ENCODE measurements around the gene GAS7.
"Not testable (repeated sequence)": the region's sequence is repeated elsewhere in the genome, so short reads cannot be mapped to it uniquely, and the experiment has no call there.

GAS7 gene

DNA sequence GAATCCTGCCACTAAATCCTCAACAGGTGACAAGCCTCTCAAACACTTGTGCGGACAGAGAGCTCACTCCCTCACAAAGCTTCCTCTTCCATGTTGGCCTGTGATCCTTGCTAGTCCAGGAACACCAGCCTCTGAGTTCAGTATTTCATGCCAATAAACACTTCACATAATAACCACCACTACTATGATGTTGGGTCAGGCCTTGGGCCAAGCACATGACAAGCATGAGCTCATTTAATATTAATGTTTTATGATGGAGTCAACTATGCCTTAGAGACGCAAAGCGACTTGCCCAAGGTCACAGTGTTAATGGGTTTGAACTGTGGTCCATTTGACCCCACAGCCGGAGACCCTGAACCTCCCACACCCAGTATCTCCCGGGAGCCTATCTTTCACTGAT lies 129.1 kb downstream of the GAS7 start:
- no peak for DNase-seq

- DNase-seq = no peak
Observed at GRCh38 chr17:10067446-10068143, 130.8 kb downstream of the GAS7 start.

DNA sequence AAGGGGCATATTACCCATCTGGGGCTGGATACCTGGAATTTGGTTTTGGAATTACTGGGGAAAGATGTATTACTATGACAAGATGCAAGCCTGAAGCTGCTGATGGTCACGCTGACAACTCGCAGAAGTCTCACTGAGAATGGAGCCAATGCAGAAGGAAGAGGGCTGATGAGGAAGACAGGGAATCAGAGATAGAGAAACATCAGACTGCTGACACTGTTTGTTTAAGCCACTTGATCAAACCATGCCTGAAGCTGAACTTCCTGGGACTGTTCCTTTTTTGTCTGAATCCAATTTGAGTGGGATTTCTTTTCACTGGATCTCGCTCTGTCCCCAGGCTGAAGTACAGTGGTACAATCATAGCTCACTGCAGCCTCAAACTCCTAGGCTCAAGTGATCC lies 133.9 kb downstream of the GAS7 start:
- DNase-seq = no peak

DNA sequence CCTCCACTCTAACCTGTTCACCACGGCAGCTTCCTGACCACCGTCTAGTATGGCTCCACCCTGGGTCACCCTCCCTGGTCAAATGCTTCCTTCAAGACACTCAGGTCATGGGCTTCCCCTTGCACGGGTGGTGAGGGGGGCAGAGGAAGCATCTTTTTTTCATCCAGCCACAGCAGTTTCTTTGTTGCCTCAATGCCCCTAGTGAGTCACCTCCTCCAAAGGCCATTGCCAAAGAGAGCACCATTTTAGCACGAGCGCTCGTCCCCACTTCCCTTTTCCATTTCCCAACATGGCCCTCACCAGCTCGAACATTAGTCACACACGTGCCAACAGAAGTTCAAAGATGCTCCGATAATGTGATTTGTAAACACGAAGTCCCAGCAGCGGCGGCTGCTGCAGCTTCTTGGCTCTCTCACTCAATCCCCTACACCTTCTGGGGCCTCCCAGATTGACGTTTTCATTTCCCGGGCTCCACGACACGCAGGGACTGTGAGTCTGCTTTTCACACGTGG lies 134.6 kb downstream of the GAS7 start:
- DNase-seq = peak; percentile 26 to 83

DNA sequence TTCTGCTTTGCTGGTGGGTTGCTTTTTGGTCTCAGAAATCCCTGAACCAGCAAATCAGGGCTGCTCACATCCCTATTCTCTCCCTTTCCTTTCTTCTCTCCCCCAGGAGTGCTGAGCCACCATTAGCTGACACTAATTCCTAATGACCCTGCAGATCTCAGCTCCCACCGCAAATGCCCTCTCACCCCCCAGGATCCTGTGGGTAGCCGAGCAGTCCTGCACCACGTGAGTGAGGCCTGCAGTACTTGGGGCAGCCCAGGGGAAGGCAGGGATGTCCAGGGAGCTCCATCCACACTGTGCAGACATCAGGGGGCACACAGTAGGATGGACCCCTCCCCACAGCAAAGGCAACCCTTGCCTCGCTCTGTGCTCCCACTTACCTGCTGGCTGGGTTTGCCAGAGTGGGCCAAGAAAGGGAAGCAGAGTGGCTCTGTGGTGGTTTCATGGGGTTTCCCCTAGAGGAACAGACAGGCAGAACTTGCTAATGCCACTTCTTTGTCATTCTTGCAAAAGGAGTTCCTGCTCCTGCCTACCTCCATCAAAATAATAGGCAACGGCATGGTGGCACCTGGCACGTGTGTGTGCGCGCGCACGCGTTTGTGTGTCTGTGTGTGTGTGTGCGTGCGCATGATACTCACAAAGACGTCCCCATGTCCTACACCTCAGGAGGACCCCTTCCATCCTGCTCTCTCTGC lies 135.6 kb downstream of the GAS7 start:
- peak in 1 of 2 donors; percentile 55 for DNase-seq

DNA sequence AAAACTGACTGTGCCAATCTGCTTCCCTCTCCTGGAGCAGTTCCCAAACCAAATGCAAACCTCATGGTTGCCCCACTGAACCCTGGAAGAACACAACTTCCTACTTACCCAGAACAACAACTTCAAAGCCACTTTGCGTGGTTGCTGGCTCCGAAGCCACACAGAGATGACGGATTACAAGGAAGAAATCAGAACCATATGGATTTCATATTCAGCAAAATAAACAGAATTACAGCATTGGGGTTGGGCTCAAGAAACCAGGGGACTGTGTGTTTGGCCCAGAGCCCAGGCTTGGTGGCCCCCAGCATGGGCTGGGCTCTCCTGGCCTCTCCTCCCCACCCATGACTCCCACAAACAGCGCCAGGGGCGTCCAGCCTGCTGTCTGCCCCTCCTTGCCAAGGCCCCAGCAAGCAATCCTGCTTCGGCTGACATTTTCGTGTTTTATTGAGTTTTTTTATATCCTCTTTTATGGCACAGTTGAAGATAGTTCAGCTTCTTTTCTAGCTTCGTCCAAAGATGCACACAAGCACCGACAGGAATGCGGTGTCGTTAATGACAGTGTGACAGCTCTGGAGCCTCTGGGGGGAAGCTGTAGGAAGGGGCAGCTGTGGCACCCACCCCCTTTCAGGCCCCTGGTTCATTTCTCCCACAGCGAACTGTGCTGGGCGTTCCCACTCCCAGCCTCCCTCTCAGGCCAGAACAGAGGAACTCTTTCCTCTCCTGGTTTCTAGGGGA lies 137.1 kb downstream of the GAS7 start:
- DNase-seq = no peak

- no peak for DNase-seq
Observed at GRCh38 chr17:10060526-10060925, 137.9 kb downstream of the GAS7 start.

DNA sequence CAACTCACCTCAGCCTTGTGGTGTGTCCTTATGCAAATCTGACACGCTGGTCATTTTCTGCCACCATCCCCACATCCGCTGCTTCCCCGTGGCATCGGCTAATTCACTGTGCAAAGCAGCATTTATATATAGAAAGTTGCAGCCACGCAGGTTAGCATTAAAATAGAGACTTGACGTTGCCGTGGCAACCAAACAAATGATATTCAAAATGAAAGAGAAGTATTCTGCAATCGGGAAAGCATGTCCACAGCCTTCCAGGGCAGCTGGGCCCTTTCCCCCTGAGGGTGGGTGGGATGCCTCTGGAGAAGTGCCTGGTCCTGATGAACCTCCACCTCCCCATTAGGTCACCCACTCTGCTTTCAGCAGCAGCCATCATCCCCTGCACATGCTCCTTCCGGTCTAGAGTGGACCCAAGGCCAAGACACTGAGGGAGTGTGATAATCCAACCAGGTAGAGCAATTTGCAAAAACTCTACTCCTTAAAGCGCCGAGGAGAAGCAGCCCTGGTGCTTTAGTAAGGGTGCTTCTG lies 138.7 kb downstream of the GAS7 start:
- DNase-seq = peak; percentile 18 to 59

- no peak for DNase-seq
Observed at GRCh38 chr17:10058921-10059683, 139.3 kb downstream of the GAS7 start.

DNA sequence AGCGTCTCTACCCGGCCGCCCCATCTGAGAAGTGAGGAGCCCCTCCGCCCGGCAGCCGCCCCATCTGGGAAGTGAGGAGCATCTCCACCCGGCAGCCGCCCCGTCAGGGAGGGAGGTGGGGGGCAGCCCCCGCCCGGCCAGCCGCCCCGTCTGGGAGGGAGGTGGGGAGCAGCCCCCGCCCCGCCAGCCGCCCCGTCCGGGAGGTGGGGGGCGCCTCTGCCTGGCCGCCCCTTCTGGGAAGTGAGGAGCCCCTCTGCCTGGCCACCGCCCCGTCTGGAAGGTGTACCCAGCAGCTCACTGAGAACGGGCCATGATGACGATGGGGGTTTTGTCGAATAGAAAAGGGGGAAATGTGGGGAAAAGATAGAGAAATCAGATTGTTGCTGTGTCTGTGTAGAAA lies 140.9 kb downstream of the GAS7 start:
- not testable (repeated sequence) for DNase-seq

DNA sequence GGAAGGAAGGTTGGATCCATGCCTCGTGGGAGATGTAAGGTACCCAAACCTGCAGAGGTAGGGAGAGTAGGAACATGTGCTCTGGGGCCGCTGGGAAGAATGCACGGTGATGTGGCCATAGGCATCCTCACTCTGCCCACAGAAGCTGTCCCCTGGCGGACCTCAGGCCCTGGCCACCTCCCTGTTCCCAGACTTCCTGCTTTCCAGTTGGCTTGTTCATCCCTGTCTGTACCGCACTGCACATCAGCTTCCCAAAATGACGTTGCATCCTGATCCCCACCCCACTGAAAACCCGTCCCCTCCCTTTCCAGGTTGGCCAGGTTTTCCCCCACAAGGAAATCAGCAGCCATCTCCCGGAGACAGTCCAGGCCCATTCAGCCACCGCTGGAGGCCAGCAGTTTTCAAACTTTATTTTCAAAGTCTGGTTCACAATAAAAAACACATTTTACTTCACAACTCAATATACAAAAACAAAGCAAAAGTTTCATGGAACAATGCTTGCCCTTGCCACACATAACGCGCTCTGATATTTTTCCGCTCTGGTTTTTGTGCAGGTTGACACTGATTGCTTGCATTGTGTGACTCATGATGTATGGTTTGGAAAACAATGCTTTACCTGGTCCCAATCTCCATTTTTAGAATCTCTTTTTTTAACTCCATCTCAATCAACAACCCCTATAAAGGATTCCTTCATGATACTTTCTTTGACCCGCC lies 143.0 kb downstream of the GAS7 start:
- DNase-seq = no peak

DNA sequence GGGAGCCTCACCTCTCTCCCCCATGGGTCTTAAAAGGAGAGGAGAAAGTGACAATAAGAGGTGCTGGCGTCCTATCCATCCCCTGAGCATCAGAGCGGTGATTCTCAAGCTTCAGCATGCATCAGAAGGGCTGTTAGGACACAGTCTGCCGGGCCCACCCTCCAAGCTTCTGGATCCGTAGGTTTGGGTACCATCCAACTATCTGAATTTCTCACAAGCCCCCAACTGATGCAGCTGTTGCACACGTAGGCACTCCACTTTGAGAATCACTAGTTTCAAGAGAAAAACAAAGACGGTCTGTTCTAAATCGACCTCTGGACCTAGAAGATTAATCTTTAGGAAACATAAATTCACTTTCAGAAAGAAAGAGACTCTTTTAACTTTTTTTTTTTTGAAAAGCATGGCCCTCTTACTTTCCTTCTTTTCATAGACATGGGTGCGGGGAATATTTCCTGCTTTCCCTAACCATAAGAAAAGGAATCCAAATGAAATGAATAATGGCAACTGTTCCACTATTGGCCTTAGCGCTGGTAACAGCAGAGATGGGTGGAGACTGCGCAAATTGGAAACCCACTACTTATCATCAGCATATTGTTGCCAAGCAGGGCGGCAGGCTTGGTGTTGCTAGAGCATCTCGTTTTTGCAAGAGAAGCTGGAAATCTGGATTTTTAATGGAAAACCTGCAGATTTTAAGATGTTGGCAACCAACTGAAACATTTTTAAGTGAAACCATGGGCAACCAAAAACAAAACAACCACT lies 144.4 kb downstream of the GAS7 start:
- DNase-seq = no peak

GRCh38 chr17:10052106-10052813 lies 146.1 kb downstream of the GAS7 start:
- DNase-seq = peak in 1 of 2 donors; percentile 58

DNA sequence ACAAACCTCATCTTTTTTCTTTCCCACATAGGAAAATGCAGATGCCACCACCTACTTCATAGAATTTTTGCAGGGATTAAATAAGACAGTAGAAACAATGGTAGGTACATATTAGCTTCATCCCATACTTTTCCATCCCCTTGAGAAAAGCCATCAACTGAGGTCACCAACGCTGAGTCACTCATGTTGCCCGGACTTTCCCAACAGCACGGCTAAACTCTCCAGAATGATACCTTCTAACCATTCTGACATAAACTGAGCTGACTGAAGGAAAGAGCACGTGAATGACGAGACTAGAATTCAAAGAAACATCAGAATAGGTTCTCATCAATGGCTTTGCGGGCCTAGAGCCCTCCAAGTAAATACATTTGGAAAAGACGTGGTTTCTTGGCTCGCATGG lies 147.3 kb downstream of the GAS7 start:
- peak in 1 of 2 donors; percentile 24 for DNase-seq

DNA sequence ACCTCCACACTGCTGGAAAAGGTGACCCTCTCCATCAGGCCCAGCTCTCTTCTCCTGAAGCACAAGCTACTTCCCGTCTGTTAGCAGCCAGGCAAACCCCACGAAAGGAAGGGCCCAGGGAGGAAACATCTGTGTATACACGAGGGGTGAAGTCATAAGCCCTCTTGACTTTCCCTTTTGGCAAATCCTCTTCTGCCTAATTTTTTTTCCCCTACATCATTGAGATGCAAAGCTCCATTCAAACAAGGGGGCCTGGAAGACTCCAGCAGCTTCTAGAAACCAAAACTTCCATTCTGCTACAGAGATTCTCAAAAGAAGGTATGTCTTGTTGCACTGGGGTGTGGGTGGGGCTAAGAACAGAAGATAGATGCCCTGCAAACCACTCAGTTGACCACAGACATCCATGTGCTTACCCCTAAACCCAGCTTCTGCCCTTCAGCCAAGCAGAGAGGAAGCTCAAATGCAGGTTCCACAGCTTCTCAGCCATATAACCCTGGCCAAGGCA lies 147.8 kb downstream of the GAS7 start:
- DNase-seq = peak in 1 of 2 donors; percentile 49

- no peak for DNase-seq
Observed at GRCh38 chr17:10048629-10049350, 149.6 kb downstream of the GAS7 start.

- no peak for DNase-seq
Observed at GRCh38 chr17:10046786-10047785, 151.3 kb downstream of the GAS7 start.

Measured in CD4-positive, alpha-beta T cell treated with Interleukin-1 beta for 1 hour (primary cell).